ENCODE measurements around the gene ASZ1. TPM values are rescaled to one million over a fixed set of nuclear protein-coding genes. Genes with fewer than 3 reads are reported as not detected.

The ASZ1 gene
- total RNA-seq, 1 experiment from 2014 or later: not detected

DNA sequence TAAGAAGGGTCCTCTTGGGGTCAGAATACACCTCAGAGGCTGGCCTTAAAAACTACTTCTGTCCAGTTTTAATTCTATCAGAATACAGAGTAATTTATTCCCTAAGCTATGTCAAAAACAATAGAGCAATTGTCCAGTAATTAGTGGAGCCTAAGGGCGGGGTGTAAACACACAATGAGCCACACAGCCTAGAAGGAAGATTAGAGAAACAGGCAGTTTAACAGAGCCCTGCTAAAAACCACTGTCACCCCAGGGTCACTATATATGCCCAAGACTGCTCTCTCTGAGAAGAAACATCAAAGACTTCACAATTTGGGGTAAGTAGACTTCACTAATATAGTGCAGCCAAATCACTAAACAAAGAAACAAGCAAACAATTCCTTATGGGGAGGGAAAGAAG is 77.3 kb downstream of the ASZ1 start:
- H3K79me2 ChIP-seq (ENCODE audit: low read length): no peaks in the 10 kb centered on the region
- peak; percentile 43 for ATAC-seq
- no peaks in the 10 kb centered on the region for H4K20me1 ChIP-seq (ENCODE audit: low read length)
- H3F3A ChIP-seq (ENCODE audit: low read length, unreplicated experiment): no peaks in the 10 kb centered on the region
- peaks cover 54% of the 10 kb centered on the region for H3K27me3 ChIP-seq (ENCODE audit: low read length)
- no peak overlapping the region for H3K4me2 ChIP-seq (ENCODE audit: low read length)
- H3K9me2 ChIP-seq (replicated peaks; ENCODE audit: low read length): no peaks in the 10 kb centered on the region
- no peak for DNase-seq
- intact Hi-C loops (cut with micrococcal nuclease): no loop called here
- no TSS peak for BruUV-seq (replicated peaks)
- H3K4me3 ChIP-seq (ENCODE audit: low read length): no peak overlapping the region
- ChIA-PET POLR2A (ENCODE audit: unreplicated experiment) (no interaction called here), CTCF (no interaction called here)
- H3K9ac ChIP-seq (ENCODE audit: low read length): no peak overlapping the region
- H3K27ac ChIP-seq (ENCODE audit: low read length): no peak overlapping the region
- no peaks in the 10 kb centered on the region for H3K4me1 ChIP-seq (ENCODE audit: insufficient read depth, low read length)
- no peaks in the 10 kb centered on the region for H3K9me3 ChIP-seq (ENCODE audit: low read length)
- H3K36me3 ChIP-seq (ENCODE audit: low read depth, low read length): no peaks in the 10 kb centered on the region
- TF ChIP-seq, protein P1, sequence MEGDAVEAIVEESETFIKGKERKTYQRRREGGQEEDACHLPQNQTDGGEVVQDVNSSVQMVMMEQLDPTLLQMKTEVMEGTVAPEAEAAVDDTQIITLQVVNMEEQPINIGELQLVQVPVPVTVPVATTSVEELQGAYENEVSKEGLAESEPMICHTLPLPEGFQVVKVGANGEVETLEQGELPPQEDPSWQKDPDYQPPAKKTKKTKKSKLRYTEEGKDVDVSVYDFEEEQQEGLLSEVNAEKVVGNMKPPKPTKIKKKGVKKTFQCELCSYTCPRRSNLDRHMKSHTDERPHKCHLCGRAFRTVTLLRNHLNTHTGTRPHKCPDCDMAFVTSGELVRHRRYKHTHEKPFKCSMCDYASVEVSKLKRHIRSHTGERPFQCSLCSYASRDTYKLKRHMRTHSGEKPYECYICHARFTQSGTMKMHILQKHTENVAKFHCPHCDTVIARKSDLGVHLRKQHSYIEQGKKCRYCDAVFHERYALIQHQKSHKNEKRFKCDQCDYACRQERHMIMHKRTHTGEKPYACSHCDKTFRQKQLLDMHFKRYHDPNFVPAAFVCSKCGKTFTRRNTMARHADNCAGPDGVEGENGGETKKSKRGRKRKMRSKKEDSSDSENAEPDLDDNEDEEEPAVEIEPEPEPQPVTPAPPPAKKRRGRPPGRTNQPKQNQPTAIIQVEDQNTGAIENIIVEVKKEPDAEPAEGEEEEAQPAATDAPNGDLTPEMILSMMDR (conservative IDR thresholded peaks at IDR 0.05; ENCODE audit: low read depth, low read length): no peak
- TF ChIP-seq EZH2 (IDR thresholded peaks at IDR 0.05; ENCODE audit: low read length, unreplicated experiment) (no peak), EZH2phosphoT487 (IDR thresholded peaks at IDR 0.05; ENCODE audit: borderline replicate concordance, low read length) (no peak)
- H2AFZ ChIP-seq (ENCODE audit: low read length): no peak overlapping the region

- no peaks in the 10 kb centered on the region for H3K4me1 ChIP-seq (ENCODE audit: insufficient read depth, low read length)
- no peak overlapping the region for H3K27ac ChIP-seq (ENCODE audit: low read length)
- no peaks in the 10 kb centered on the region for H3F3A ChIP-seq (ENCODE audit: low read length, unreplicated experiment)
- no peak for TF ChIP-seq EZH2phosphoT487 (IDR thresholded peaks at IDR 0.05; ENCODE audit: borderline replicate concordance, low read length)
- TF ChIP-seq, protein P1 (conservative IDR thresholded peaks at IDR 0.05; ENCODE audit: low read depth, low read length): no peak
- no peak for TF ChIP-seq EZH2 (IDR thresholded peaks at IDR 0.05; ENCODE audit: low read length, unreplicated experiment)
- ATAC-seq (no peak), DNase-seq (no peak)
- BruUV-seq (replicated peaks): no TSS peak
- H2AFZ ChIP-seq (ENCODE audit: low read length): no peak overlapping the region
- no peak overlapping the region for H3K9ac ChIP-seq (ENCODE audit: low read length)
- no peaks in the 10 kb centered on the region for H3K9me3 ChIP-seq (ENCODE audit: low read length)
- H3K79me2 ChIP-seq (ENCODE audit: low read length): no peaks in the 10 kb centered on the region
- H3K4me2 ChIP-seq (ENCODE audit: low read length): no peak overlapping the region
- intact Hi-C loops (cut with micrococcal nuclease): no loop called here
- no peaks in the 10 kb centered on the region for H3K36me3 ChIP-seq (ENCODE audit: low read depth, low read length)
- no peak overlapping the region for H3K4me3 ChIP-seq (ENCODE audit: low read length)
- ChIA-PET CTCF (no interaction called here), POLR2A (ENCODE audit: unreplicated experiment) (no interaction called here)
- peaks cover 49% of the 10 kb centered on the region for H3K27me3 ChIP-seq (ENCODE audit: low read length)
- H3K9me2 ChIP-seq (replicated peaks; ENCODE audit: low read length): no peaks in the 10 kb centered on the region
- H4K20me1 ChIP-seq (ENCODE audit: low read length): no peaks in the 10 kb centered on the region
These were observed 77.7 kb downstream of the ASZ1 start for GRCh38 chr7:117349570-117349969.

- Histone ChIP-seq H3K4me1 (ENCODE audit: insufficient read depth, low read length) (no peaks in the 10 kb centered on the region), H3K79me2 (ENCODE audit: low read length) (no peaks in the 10 kb centered on the region), H3F3A (ENCODE audit: low read length, unreplicated experiment) (no peaks in the 10 kb centered on the region), H3K27me3 (ENCODE audit: low read length) (peaks cover 40% of the 10 kb centered on the region), H3K9ac (ENCODE audit: low read length) (no peak overlapping the region), H3K9me2 (replicated peaks; ENCODE audit: low read length) (no peaks in the 10 kb centered on the region), H3K27ac (ENCODE audit: low read length) (no peak overlapping the region), H3K4me2 (ENCODE audit: low read length) (no peak overlapping the region), H3K36me3 (ENCODE audit: low read depth, low read length) (no peaks in the 10 kb centered on the region), H2AFZ (ENCODE audit: low read length) (no peak overlapping the region), H3K9me3 (ENCODE audit: low read length) (no peaks in the 10 kb centered on the region), H4K20me1 (ENCODE audit: low read length) (no peaks in the 10 kb centered on the region), H3K4me3 (ENCODE audit: low read length) (no peak overlapping the region)
- intact Hi-C loops (cut with micrococcal nuclease): no loop called here
- CTCF ChIA-PET: no interaction called here
- TF ChIP-seq EZH2phosphoT487 (IDR thresholded peaks at IDR 0.05; ENCODE audit: borderline replicate concordance, low read length): no peak
- TF ChIP-seq, protein P1 (conservative IDR thresholded peaks at IDR 0.05; ENCODE audit: low read depth, low read length): no peak
- DNase-seq (no peak), ATAC-seq (no peak)
- POLR2A ChIA-PET (ENCODE audit: unreplicated experiment): no interaction called here
- BruUV-seq (replicated peaks): no TSS peak
These were observed 79.2 kb downstream of the ASZ1 start for GRCh38 chr7:117347962-117348672.
